KG1 (cell line): ENCODE data around the gene KCTD7.
"Not testable (repeated sequence)": the region's sequence is repeated elsewhere in the genome, so short reads cannot be mapped to it uniquely, and the experiment has no call there.

Experiments used
- DNase-seq: peaks from one replicate; lab custom pipeline; 2025; lab: John Stamatoyannopoulos, UW

KCTD7 gene

DNA sequence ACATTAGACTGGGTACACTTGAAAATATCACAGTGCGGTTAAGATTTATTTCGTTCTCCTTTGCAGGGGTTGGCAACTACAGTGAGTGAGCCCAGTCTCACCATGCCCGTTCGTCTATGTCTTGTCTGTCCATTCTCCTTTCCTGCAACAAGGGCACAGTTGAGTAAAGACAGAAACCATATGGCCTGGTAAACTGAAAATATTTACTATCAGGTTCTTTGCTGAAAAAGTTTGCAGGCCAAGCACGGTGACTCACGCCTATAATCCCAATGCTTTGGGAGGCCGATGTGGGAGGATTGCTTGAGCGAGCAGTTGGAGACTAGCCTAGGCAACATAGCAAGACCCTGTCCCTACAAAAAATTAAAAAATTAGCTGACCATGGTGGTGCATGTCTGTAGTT is 11.4 kb upstream of the KCTD7 start:
- DNase-seq: no peak

DNA sequence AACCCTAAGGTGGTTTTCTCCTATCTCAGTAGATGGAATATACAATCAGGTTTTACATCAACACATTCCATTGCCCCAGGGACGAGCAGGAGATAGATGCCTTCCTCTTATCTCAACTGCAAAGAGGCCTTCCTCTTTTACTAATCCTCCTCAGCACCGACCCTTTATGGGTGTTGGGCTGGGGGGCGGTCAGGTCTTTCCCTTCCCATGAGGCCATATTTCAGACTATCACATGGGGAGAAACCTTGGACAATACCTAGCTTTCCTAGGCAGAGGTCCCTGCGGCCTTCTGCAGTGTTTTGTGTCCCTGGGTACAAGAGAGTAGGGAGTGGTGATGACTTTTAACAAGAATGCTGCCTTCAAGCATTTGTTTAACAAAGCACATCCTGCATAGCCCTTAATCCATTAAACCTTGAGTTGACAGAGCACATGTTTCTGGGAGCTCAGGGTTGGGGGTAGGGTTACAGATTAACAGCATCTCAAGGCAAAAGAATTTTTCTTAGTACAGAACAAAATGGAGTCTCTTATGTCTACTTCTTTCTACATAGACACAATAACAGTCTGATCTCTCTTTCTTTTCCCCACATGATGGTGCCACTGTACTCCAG is 9.2 kb upstream of the KCTD7 start:
- DNase-seq: not testable (repeated sequence)

DNA sequence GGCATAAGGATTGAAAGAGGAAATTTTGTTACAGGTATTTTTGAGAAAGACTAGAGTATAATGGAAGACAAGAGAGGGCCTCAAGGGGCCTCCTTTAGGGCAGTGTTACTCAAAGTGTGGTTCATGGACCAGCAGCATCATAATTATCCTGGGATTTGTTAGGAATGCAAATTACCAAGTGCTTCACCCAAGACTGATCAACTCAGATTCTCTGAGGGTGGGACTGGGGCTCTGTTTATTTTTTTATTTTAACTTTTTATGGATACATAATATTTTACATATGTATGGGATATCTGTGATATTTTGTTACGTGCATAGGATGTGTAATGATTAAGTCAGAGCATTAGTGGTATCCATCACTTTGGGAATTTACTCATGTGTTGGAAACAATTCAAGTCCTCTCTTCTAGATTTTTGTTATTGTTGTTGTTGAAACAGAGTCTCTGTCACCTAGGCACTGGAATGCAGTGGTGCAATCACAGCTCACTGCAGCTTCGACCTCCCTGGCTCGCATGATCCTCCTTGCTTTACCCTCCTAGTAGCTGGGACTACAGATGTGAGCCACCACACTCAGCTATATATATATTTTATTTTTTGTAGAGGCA is 2.2 kb upstream of the KCTD7 start:
- no peak for DNase-seq

DNA sequence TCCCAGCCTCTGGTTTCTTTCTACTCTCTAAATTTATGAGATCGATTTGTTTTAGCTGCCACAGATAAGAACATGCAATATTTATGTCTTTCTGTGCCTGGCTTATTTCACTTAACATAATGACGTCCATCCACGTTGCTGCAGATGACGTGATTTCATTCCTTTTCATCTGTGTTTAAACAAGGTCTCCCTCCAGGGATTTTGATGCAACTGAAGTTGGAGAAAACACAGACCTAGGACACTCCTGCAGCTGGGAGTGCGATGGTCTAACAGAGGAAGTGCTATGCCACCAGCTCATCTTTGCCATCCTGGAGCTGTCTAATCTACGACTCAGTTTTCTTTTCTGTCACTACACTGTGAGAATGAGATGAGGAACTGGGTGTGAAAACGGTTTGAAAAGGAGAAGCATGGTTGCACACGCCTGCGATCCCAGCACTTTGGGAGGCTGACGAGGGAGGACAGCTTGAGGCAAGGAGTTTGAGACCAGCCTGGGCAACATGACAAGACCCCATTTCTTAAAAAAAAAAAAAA is 1.5 kb upstream of the KCTD7 start:
- no peak for DNase-seq

DNA sequence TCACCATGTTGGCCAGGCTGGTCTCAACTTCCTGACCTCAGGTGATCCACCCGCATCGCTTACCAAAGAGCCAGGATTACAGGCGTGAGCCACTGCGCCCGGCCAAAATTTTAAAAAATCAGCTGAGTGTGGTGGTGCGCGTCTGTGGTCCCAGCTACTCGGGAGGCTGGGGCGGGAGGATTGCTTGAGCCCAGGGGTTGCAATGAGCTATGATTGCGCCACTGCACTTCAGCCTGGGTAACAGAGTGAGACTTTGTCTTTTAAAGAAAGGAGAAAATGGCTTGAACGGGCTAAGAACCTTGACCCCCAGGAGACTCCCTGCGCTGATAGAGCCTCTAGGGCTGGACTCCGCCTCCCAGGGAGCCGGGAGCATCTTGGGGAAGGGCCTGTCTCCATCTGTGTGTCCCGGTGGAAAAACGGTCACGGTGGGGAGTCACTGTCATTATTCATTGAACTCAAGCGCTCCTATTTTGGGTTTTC is 760 bp upstream of the KCTD7 start:
- DNase-seq: no peak

DNA sequence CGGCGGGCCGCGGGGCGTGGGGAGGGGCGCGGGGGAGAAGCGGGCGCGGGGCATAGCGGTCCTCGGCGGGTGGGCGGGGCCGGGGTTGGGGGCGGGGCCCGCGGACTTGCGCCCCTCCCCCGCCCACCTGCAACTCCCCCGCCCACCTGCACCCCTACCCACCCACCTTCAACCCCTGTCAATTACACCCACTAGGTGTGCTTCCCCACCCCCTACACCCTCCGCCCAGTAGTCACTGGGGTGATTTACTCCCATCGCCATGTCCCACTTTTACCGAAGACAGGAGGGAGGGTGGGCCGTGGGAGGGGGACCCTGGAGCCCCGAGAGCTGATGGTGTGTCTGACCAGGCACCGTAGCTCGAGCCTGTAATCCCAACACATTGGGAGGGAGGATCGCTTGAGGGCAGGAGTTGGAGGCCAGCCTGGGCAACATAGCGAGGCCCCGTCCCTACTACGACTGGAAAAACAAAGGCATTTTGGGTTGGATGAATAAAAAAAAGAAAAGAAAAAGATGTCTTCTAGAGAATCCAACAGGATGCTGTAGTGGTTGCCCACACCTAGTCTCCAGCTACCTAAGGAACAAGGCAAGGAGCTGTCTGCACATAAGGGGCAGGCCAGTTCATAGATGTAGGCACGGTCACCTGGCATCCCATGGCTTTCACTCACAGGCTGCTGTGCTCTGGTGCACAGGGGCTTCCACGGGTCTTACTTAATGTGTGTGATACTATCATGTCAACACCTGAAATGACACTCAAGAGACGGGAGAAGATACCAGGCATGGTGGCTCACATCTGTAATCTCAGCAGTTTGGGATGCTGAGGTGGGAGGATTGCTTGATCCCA is 761 bp downstream of the KCTD7 start:
- DNase-seq: no peak

DNA sequence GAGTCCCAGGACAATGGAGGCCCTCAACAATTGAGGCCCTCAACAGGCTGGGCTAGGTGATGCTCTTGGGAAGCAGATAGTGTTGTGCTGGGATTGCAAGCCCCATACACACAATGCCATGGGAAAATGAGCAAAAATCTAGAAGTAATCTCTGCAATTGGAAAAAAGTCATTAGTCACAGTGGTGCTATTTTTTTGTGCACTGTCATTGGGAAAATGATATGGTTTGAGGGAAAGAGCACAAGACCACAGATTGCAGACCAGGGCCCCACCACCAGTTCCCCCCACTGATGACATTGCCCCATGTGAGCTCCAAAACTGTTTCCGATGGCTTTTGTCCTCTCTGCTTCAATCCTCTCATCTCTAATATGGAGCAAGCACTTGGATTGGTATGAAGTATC is 1.9 kb downstream of the KCTD7 start:
- DNase-seq: no peak

DNA sequence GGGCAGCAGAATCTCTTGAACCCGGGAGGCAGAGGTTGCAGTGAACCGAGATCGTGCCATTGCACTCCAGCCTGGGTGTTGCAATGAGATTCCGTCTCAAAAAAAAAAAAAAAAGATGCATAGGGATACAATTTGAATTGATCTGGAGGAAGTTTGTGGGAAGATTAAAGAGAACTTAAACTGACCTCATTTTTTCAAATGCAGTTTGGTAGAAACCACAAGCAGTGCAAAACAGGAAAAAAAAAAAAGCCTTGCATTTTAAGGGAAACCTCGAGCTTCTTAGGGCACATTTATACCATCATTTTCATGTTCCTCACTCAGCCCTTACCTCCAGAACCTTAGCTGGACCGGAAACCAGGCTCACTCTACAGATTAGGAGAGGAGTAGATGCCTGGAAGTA is 2.8 kb downstream of the KCTD7 start:
- peak; percentile 57 for DNase-seq

DNA sequence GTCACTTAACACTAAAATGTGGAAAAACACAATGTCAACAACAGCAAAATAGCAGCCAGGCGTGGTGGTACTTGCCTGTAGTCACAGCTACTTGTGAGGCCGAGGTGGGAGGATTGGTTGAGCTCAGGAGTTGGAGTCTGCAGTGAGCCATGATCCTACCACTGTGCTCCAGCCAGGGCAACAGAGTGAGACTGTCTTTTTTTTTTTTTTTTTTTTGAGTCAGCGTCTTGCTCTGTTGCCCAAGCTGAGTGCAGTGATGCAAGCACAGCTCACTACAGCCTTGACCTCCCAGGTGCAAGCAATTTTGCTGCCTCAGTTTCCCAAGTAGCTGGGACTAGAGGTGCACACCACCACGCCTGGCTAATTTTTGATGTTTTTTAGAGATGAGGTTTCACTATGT is 6.1 kb downstream of the KCTD7 start:
- no peak for DNase-seq

DNA sequence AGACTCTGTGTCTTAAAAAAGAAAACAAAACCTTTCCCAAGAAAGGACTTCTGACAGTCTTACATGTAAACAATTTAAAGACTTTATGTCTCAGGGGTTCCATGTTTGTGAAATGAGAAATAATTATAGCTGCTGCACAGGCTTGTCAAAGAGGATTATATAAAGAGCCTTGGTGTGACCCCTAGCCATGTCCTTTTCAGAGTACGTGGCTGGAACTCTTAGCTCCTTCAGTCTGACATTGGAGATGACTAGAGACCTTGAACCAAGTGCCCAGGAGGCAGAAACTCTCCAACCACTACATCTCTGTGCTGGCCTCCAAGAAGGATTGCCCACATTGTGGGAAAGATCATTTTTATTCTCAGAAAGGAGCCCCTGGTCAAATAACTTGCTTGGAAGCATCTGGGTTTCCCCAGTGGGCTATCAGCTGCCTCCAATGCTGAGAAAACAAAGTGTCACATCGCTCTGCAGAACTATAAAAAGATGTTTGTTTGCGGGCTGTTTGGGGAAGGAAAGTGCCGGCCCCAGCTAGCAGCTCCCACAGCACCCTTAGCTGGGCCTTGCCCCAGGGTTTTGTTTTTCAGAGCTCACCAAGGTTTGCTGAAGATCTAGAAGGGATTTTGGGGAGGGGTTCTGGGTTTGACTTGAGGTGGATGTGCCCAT is 6.8 kb downstream of the KCTD7 start:
- not testable (repeated sequence) for DNase-seq

DNA sequence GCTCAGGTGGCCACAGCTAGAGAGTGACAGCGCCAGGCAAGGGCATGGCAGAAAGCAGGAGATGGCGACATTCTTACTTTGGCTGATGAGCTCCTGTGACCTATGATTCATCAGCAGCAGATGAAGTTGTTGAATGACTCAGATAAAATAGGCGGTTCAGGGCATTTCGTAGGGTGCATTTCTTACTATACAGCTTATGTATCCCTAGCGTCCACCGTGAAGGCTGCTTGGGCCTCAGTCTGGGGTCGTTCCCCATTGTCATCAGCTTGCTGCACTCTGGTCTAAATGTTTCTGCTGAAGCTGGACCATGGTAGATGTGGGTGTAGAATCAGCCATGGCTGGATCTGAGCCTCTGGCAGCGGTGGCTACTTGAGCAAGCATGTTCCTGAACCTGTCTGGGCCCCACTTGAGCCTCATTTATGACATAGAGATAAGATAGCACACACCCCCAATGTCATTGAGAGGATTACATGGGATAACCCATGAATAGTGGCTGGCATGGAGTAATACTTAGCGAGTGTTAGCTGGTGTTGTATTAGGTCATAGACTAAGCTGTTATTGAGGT is 7.4 kb downstream of the KCTD7 start:
- DNase-seq: not testable (repeated sequence)

DNA sequence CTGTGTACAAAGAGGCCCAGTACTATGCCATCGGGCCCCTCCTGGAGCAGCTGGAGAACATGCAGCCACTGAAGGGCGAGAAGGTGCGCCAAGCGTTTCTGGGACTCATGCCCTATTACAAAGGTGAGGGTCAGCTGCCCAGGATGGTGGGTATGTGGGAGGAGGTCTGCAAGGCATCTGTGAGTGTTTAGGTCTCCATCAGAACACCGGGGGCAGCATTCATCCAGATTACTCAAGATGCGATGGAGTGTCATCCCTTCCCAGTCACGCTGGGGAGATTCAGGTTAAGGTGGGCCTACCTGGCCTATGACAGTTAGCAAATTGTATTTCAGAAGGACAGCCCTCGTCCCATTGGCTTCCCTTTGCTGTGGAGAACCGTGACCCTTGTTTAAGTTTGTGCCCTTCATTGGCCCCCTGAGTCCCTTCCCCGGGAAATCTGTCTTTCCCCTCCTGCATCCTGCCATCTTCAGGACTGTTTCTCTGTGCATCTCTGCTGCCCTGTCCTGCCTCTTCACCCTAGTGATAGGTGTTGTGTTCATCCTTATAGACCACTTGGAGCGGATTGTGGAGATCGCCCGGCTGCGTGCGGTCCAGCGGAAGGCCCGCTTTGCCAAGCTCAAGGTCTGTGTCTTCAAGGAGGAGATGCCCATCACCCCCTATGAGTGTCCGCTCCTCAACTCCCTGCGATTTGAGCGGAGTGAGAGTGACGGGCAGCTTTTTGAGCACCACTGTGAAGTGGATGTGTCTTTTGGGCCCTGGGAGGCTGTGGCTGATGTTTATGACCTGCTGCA is 9.8 kb downstream of the KCTD7 start:
- no peak for DNase-seq

DNA sequence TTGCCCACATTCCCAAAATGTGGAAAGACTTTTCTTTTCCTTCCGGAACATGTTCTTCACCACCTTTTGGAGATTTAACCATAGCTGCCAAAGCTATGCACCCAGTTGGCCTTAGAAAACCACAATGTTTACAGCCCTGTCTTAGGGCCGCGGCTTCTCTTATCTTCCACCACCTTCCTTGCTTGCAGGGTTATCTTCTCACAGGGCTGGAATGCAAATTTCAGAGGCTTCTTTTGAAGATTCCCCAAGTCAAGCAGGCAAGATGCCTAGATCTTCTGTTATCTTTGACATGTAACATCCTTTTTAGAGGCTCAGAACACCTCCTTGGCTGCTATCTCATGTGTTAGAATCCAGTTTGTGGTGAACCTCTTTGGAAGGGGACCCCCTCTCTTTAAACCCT is 11.1 kb downstream of the KCTD7 start:
- DNase-seq: no peak

DNA sequence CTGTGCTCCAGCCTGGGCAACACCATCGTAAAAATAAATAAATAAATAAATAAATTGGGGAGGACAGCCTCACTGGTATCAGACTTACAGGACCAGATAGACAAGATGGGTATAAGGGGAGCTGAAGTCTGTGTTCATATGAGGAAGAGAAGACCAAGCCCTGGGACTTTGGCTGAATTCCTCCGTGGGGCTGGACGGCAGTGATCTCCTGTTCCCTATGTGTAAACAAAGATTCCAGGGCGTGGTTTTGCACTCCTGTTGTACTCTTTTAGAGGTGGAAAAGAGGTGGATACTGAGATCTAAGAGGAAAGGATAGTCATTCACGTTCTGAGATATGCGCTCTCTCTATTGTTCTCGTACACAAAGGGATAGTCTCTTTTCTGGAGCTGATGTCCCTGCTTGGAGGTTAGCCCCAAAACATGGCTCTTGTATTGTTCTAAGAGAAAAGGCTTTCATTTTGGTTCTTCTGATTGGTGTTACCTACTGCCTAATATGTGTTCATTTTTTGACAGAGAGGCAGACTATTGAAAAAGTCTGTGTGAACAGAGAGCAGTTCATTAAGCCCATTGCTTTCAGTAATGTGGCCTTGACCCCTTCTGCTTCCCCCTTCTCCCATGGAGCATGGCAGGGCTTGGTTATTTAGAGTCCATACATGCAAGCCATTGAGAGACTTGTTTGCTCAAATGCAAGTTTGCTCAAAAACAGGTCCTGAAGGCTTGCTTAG is 12.3 kb downstream of the KCTD7 start:
- DNase-seq: no peak

DNA sequence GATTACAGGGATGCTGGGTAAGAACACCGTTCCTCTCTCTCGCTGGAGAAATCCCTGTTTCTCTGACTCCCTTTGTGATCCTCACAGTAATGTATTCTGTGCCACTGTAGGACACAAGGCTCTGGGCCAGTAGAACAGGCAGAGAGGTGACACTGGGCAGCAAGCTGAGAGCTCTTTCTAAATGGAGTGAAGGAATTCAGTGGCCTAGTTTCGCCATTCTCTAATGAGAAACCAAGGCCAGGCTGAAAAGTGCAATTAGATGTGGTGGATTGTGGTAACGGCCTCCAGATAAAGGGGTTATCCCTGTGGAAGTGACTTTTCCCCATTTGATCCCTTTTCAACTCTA is 12.8 kb downstream of the KCTD7 start:
- no peak for DNase-seq

DNA sequence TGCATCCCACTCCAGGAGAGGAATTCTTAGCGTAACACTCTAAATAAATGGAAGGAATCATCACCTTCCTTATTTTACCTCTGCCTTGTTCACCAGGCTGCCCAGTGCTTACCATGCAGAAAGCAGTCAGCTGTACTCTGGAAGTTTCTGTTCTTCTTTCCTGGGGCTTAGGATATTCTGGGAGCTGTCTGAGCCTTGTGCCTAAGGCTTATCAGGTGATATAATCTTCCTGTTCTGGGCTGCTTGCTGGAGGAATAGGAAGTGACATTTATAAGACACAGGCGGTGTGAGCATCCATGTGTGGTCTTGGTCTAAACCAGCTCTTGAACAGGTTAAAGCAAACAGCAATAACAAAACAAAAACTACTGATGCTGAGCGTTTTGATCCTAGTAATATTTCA is 13.5 kb downstream of the KCTD7 start:
- DNase-seq: no peak

DNA sequence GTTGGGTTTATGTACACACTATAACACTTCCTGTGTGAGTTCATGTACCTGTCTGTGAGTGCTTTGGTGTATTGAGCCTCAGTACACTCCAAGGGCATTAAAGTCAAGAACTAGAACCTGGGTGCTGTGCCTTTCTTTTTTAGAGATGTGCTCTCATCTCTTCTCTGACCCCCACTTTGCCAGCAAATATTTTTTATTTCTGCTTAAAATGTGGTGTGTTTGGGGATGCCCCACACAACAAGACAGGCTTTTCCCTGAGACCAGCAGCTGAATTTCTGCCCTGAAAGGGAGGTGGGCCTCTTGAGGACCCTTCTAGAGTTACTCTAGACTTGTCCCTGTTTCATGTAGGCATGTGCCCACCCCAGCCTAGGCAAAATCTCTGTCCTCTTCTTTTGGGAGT is 14.3 kb downstream of the KCTD7 start:
- DNase-seq: no peak

DNA sequence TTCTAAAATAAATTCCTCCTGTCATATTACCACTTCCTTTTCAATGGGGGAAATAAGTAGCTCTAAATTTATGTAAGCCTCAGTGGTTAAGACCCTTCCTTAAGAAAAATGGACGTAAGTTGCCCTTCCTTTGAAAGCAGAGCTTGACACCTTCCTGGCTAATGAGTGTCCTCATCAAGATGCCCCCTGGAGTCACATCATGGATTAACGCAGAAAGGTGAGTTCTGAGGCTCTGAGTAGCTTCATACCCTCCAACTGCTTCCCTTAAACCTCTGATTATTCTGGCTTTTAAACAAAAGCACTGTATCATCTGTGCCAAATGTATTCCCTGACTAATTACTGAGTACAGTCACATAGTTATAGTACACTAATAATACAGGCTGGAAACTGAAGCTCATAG is 14.7 kb downstream of the KCTD7 start:
- no peak for DNase-seq

DNA sequence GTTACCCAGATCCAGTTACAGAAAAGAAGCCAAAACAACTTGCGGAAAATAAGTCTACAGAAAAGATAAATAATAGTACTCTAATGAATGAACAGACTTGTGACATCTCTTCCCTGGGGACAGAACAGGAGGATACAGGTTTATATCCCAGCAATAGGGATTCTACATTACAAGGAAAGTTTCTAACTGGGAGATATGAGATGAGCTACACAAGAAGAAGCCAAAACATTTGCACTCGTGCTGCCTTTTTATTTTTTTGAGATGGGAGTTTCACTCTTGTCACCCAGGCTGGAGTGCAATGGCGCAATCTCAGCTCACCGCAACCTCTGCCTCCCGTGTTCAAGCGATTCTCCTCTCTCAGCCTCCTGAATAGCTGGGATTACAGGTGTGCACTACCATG is 22.3 kb downstream of the KCTD7 start:
- not testable (repeated sequence) for DNase-seq

DNA sequence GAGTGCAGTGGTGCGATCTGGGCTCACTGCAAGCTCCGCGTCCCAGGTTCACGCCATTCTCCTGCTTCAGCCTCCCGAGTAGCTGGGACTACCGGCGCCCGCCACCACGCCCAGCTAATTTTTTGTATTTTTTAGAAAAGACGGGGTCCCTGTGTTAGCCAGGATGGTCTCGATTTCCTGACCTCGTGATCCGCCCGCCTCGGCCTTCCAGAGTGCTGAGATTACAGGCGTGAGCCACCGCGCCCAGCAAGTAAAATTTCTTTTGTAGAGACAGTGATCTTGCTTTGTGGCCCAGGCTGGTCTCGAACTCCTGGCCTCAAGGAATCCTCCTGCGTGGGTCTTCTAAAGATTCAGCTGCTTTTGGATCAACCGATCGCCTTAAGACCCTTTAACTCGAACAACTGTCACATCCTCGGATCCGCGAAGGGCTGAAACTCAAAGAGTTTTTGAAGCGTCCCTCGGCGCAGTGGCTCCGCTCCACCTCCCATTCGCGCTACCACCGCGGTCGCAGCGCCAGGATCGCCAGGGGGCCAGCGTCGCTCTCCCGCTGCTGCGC is 25.1 kb downstream of the KCTD7 start:
- not testable (repeated sequence) for DNase-seq
